Esophagus muscularis mucosa (tissue), 4 donors: Measurements from ENCODE around the gene CNDP1.

Experiments used
- EP300 ChIP-seq: sonication (generic); formaldehyde crosslinking; IDR thresholded peaks from one replicate; pipeline ENCODE4 v1.6.1; 2017; ENCODE audit warnings: antibody characterized with exemption
- POLR2A ChIP-seq: fragments of 450-650 bp; IDR thresholded peaks from one replicate; pipeline ENCODE4 v1.6.1; 2017; ENCODE audit warnings: antibody characterized with exemption, moderate library complexity, mild to moderate bottlenecking, low read depth
- POLR2AphosphoS5 ChIP-seq, 2 donors: sonication (generic); formaldehyde crosslinking; IDR thresholded peaks; one replicate each; pipeline ENCODE4 v1.6.1; 2017; ENCODE audit warnings: antibody characterized with exemption in 2 of 2
- TF ChIP-seq, protein P1 (sequence below), 3 experiments: fragments of 200-600 bp in 2 of 3; fragments of 450-650 bp in 1 of 3; sonication (generic) in 2 of 3; IDR thresholded peaks; one replicate each; pipeline ENCODE4 v1.5.1; 2017 to 2019; ENCODE audit warnings: antibody characterized with exemption in 3 of 3, mild to moderate bottlenecking in 2 of 3, moderate library complexity in 1 of 3

DNA sequence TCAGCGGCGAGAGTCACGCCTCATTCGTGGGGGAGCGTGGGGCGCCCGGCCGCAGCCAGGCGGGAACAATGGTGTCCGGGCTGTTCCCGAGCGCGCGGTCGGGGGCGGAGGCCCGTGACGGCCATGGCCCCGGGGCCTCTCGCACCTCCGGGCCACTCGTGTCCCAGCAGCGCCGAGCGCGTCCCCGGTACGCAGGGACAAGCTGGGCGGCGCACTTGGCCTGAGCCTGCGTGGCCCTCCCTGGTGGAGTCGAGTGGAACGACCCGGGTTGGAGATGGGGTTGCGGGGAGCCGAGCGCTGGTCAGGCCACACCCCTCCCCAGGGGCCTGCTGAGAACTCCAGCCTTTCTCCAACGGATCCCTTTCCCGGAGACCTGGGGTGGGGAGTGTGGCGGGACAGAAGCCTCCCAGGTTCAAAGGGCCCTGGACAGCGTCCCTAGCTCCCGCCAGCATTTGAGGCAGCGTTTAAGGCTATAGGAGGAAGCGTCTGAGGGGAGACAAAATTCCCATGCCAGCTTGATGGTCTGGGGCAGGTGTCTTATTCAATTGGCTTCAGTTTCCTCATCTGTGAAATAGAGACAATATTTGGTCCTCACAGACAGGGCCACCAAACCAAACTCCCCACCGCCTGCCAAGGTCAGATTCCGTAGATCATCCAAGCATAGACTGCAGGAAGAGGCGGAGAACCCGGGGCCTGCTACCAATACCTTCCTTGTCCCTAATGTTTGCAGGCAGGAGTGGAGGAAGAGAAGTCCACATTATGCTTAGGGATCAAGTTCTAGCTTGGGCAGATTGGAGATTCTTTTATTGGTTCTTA is 37.6 kb upstream of the CNDP1 start:
- TF ChIP-seq POLR2A (no peak), POLR2AphosphoS5 (IDR thresholded peaks at IDR 0.05) (no peak), EP300 (no peak)
- TF ChIP-seq, protein P1, sequence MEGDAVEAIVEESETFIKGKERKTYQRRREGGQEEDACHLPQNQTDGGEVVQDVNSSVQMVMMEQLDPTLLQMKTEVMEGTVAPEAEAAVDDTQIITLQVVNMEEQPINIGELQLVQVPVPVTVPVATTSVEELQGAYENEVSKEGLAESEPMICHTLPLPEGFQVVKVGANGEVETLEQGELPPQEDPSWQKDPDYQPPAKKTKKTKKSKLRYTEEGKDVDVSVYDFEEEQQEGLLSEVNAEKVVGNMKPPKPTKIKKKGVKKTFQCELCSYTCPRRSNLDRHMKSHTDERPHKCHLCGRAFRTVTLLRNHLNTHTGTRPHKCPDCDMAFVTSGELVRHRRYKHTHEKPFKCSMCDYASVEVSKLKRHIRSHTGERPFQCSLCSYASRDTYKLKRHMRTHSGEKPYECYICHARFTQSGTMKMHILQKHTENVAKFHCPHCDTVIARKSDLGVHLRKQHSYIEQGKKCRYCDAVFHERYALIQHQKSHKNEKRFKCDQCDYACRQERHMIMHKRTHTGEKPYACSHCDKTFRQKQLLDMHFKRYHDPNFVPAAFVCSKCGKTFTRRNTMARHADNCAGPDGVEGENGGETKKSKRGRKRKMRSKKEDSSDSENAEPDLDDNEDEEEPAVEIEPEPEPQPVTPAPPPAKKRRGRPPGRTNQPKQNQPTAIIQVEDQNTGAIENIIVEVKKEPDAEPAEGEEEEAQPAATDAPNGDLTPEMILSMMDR (IDR thresholded peaks at IDR 0.05), result peak in 1 of 3 experiments; percentile 30
